ENCODE data around the gene HTATIP2.
A peak's percentile ranks its signal among the peaks of the same experiment; 100 is the strongest.
"Not testable (repeated sequence)": the region's sequence is repeated elsewhere in the genome, so short reads cannot be mapped to it uniquely, and the experiment has no call there.

Gene HTATIP2

DNA sequence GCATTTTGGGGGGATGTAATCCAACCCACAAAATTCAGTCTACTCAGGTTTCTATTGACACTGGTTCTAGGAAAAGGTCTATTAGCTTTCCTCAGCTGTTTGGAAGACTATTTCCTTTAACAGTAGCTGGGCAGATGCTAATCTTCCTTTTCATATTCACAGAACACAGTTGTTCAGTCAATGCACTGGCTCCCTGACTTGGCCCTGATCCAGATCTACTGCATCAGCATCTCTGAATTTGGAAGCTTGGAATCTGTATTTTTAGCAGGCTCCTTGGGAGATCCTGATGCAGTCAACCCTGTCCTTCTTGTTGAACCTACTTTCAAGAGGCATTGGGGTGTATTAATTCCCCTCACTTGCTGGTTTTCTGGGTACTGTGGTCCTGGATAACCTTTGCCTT lies 6.3 kb downstream of the HTATIP2 start:
- DNase-seq (ENCODE audit: low read depth, low spot score) = no peak

GRCh38 chr11:20372081-20372626 lies 8.6 kb downstream of the HTATIP2 start:
- no peak for DNase-seq (ENCODE audit: low read depth, low spot score)

GRCh38 chr11:20373147-20373546 lies 9.6 kb downstream of the HTATIP2 start:
- no peak for DNase-seq (ENCODE audit: low read depth, low spot score)

DNA sequence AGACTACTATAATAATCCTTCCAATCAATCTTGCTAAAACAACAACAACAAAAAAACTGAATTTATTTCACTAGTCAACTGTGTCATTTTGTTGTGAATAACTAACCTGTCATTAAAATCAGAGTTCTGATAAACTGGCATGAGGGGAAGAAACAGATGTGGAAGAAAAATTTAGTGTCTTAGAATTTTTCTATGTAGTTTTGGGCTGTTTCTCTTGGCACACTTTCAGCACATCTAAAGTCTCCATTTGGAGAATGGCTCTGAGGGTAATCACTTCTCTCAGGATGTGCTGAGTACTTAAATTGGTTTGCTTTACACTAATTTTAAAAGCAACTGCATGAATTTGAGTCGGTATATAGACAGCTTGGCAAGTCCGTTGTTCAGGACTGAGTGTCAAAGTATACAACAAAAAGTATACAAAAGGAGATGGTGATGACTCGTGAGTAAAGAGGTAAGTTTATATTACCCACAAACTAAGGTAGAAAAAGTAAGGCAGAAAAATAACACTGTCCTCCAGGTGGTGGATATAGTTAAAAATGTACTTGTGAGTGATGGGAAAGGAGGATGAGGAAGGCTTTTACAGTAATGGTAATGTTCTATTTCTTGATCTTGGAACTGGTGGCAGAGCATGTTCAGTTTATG lies 10.2 kb downstream of the HTATIP2 start:
- DNase-seq (ENCODE audit: low read depth, low spot score) = no peak

DNA sequence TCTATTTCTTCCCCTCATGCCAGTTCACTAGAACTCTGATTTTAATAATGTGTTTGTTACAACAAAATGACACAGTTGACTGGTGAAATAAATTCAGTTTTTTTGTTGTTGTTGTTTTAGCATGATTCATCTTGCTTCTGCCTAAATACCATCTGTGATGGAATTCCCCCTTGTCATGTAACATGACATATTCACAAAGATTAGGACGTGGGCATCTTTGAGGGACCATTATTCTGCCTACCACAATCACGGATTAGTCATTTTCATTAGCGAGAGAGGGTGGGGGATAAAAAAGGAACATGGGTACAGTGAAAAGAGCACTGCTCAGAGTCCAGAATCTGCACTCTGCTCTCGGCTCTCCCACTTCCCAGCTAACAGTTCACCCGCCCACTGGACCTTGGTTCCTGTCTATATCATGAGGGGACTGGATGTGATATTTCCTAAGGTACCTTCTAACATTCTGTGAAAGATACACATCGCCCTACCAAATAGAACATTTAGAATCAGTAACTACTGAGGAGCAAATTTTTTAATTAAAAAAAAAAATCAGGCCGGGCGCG lies 11.3 kb downstream of the HTATIP2 start:
- peak; percentile 53 for DNase-seq (ENCODE audit: low read depth, low spot score)

DNA sequence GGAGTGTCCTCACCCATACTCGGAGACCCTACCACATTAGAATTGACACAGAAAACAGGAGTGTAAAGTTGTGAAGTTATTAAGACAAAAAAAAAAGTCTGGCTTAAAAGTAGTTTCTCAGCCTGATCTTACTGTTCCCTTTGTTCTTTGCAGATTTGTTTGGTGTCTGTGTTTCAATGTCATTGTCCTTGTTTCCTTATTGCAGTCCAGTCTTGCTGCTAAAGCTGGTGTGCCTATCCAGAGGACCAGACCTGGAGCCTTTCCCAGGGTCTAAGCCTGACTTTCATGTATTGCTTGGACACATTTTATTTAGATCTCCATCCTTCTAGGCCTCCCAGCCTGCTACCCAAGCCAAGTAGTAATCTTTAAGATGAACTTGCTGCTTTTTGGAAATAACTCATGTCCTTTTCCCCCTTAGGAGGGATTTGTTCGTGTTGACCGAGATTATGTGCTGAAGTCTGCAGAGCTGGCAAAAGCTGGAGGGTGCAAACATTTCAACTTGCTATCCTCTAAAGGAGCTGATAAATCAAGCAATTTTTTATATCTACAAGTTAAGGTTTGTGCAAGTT lies 12.7 kb downstream of the HTATIP2 start:
- no peak for DNase-seq (ENCODE audit: low read depth, low spot score)

DNA sequence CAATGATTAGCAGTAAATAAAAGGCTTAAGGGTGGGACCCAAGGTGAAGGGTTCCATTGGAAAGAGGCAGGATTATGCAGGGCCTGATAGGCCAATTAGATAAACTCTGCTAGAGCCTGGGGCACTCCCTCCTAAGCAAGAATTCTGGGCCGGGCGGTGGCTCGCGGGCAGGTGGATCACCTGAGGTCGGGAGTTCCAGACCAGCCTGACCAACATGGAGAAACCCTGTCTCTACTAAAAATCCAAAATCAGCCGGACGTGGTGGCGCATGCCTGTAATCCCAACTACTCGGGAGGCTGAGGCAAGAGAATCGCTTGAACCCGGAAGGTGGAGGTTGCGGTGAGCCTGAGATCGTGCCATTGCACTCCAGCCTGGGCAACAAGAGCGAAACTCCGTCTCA lies 22.5 kb downstream of the HTATIP2 start:
- not testable (repeated sequence) for DNase-seq (ENCODE audit: low read depth, low spot score)

DNA sequence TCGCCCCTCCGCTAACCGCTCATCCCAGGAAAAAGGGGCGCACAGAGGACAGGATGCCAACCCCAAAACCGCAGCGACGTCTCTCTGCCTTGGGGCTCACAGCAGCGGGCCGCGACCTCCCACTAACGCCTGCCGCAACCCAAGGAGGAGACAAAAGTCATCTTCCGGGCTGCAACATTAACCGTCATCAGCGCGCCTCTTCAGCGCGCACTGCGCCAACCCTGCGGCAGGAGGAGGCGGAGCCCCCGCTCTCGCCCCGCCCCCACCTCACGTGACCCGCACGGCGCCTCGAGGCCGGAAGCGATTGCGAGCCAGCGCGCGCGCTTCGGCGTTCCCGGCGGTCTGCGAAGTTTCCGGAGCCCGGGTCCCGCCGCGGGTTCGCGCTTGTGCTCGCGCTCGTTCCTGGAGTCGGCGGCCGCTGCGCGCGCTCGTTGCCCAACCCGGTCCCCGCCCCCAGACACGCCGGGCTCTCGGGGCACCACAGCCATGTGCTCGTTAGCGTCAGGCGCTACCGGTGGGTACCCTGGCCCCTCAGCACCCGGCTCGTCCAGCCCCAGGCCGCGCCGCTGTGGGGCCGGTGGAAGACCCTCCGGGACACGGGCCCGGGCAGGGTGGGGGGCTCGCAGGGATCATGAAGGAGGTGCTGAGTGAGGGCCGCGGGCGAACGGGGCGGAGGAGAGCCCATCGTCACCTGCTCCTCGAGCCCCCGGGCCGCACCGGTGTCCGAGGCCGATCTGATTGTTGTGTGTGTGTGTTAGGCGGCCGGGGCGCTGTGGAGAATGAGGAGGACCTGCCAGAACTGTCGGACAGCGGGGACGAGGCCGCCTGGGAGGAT lies 24.0 kb downstream of the HTATIP2 start, which contains the start of gene PRMT3:
PRMT3 (plus strand) TSS at position 456 of the 835 bp plus-strand sequence; CDS start at position 487, 31 bp downstream.
- peak; percentile 99 for DNase-seq (ENCODE audit: low read depth, low spot score)

DNA sequence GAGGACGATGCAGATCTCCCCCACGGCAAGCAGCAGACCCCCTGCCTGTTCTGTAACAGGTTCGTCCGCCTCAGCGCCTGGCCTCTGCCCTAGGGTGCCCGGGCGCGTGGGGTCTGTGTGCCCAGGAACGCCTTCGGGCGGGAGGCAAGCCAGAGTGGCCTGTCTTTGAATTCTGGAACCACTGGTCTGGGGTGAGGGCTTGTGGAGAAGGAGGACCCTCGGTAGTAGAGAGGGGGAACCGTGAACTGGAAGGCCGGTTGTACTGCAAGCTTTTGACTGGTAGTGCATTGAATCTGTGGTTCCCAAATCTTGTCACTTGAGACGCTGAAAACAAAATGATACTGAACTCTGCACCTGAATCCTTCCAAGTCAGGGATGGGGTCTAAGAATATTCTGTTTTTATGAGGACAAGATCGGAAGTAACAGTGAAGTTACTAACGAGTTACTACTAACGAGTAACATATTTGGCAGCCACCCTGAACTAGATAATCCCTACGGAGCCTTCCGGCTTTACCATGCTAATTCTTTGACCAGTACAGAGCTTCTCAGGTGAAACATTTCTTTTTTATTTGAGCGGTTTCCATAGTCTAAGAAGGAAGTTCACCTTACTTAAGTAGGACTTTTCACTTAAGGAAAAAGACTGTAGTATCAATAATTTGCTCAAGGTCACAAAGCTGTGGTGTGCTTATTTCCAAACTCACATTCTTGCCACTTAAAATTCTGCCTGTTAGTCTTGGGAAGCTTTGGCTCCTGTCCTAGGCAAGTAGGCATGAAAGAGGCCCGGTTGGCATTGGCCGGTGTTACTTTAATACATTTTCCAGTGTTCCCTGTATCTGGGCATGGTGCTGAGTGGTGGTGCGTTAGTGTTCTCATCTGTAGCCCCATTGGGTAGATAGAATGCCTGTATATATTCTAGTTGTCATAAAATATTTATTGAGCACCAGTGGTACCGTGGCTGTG lies 24.9 kb downstream of the HTATIP2 start:
- DNase-seq (ENCODE audit: low read depth, low spot score) = peak; percentile 16

- DNase-seq (ENCODE audit: low read depth, low spot score) = peak; percentile 51
Observed at GRCh38 chr11:20397281-20397680, 33.8 kb downstream of the HTATIP2 start.

DNA sequence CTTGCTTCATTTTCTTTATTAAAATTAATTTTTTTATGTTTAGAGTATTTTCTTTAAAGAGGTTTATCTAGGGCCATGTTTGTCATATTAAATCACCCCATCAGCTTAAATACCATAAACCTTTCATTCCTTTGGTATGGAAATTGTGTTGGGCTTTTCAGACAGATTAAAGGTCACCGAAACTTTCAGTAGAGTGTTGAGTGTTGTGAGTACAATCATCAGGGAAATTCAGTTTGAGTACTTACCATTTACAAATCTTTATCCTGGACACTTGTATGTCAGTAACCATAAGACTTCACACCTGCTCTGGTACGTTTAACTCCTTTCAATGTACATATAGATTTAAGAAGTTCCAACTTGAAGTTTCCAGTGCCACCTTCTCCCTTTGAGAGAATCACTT lies 36.0 kb downstream of the HTATIP2 start:
- no peak for DNase-seq (ENCODE audit: low read depth, low spot score)

DNA sequence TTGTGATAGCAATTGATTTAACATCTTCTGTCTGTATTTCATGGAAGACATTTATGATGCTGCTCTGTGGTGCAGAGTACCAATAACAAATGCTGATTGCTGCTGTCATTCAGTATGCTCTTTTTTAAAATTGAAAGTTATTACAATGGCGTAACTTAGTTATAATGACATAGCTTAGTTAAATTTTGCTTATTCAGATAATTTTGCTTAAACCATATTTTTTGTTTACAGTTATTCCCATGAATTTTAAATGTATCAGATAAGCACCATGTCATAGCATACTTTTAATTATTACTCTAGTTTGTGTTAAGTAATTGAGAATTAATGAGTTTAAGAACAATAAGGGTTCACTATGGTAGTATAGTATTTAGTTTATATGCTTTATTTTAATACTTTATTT lies 39.5 kb downstream of the HTATIP2 start:
- DNase-seq (ENCODE audit: low read depth, low spot score) = no peak

DNA sequence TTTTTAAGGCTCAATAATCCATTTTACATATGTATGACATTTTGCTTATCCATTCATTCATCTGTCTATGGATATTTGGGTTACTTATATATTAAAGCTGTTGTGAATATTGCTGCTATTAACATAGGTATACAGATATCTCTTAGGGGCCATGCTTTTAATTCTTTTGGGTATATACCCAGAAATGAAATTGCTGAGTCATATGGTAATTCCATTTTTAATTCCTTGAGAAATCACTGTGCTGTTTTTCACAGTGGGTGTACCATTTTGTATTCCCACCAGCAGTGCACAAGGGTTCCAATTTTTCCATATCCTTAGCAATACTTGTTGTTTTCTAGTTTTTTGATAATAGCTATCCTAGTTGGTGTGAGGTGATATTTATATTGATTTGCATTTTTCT lies 43.0 kb downstream of the HTATIP2 start:
- no peak for DNase-seq (ENCODE audit: low read depth, low spot score)

DNA sequence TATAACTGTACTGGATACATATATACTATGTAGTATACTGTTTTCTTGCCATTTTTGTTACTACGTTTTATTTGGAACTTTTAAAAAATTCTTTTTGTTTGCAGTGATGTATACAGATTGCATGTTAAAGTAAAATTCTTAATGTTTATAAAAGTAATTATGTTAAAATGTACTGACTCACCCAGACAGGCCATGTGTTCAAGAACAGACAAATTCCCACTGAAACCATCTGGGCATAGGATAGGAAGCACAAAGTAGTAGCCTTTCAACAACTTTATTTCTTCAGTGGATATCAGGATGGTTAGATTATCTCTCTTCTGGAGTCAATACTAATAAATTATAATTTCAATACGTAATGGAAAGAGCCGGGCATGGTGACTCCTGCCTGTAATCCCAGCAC lies 43.8 kb downstream of the HTATIP2 start:
- no peak for DNase-seq (ENCODE audit: low read depth, low spot score)

DNA sequence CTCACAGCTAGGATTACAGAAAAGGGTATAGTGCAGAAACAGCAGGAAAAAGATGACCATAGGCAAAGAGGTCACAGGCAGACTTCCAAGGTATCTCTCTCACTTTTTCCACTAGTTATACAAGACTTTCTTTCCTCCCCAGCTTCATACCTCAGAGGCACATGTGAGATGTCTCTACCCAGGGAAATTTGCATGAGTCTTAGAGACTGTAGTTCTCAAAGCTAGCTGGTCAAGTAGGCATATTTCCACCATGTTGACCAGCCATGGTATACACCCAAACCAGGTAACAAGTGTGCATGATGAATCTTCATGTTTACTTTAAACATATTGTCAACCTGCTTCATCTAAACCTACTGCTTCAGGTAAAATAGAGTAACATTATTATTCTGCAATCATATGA lies 51.9 kb downstream of the HTATIP2 start:
- no peak for DNase-seq (ENCODE audit: low read depth, low spot score)

DNA sequence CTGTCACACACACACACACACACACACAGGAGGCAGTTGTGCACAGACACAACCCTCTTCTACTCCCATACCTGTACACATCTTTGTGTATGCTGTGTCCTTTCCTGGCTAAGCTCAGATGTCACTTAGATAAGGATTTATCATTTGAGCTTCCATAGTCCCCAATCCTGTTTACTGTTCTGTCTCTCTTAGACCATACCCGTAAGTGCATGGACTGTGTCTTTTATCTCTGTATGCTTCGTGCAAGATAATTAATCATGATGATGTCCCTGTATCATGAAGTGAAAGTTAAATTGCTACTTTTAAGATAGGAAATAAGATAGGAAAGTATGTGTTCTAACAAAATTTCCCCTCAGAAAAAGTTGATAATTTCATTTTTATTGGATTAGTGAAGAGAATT lies 54.3 kb downstream of the HTATIP2 start:
- no peak for DNase-seq (ENCODE audit: low read depth, low spot score)

- DNase-seq (ENCODE audit: low read depth, low spot score) = no peak
Observed at GRCh38 chr11:20421946-20422345, 58.4 kb downstream of the HTATIP2 start.

DNA sequence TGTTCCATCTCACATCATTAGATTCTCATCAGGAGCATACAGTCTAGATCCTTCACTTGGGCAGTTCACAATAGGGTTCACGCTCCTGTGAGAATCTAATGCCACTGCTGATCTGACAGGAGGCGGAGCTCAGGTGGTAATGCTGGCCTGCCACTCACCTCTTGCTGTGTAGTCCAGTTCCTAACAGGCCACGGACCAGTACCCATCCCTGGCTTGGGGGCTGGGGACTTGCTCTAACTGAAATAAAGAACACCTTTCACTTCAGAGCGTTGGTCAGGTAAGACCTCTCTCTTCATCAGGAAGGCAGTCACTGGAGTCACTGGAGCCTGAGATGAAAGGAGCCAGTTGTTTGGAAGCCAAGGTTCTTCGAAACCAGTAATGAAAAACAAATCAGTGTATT lies 65.7 kb downstream of the HTATIP2 start:
- DNase-seq (ENCODE audit: low read depth, low spot score) = no peak
